Measurements from ENCODE around the gene PPP2R2B.

The PPP2R2B gene

DNA sequence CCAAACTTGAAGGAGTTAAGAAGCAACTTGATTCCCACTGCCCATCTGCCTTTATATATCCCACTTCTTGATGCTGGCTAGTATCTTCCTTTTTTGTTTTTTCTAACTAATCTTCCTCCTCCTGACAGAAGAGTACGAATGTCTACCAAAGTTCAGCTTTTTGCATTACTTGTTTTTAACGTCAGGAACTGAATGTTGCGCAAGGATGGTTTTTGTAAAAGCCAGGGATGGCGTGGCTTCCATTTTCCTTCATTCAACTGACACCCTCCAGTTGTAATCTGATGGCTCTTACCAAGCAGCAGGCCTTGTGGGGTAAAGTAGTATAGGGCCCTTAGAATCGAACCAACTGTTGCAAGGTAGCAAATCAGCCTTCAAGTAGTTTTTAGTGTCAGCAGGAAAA is 291.8 kb downstream of the PPP2R2B start:
- no peak overlapping the region for H3K27ac ChIP-seq (ENCODE audit: low read depth, low read length)
- no peaks in the 10 kb centered on the region for H3K4me1 ChIP-seq (ENCODE audit: control insufficient read depth in 5 of 5, insufficient read depth in 5 of 5, low read length in 5 of 5)
- H3K9me3 ChIP-seq (ENCODE audit: control insufficient read depth in 5 of 5, low read length in 5 of 5): no peaks in the 10 kb centered on the region
- peaks cover 0 to 5% (median 0%) of the 10 kb centered on the region in 5 donors for H3K27me3 ChIP-seq (ENCODE audit: control insufficient read depth in 5 of 5, insufficient read depth in 4 of 5, low read length in 5 of 5)
- H3K4me3 ChIP-seq (ENCODE audit: low read depth in 1 of 5, low read length in 5 of 5): no peak overlapping the region
- no peak overlapping the region for H3K9ac ChIP-seq (ENCODE audit: low read length in 5 of 5)
- no peaks in the 10 kb centered on the region for H3K36me3 ChIP-seq (ENCODE audit: control insufficient read depth in 5 of 5, insufficient read depth in 5 of 5, low read length in 5 of 5)

DNA sequence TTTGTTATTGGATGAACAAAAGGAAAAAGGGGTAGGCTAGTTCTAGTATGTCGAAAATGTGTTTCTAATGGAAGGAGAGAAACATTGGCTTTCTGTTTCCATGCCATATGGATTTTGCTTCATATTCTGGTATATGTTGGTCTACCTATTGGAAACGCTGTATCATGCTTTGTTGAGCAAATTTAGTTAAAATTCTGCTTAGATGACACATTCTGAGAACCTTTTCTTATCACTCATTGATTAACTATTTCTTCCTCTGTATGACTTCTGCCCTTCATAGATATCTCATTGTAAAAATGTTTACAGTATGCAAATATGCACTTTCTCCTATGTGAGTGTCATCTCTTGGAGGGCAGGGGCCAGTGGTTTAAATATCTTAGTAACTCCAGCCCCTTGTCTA is 293.8 kb downstream of the PPP2R2B start:
- no peak overlapping the region for H3K4me3 ChIP-seq (ENCODE audit: low read depth in 1 of 5, low read length in 5 of 5)
- H3K27ac ChIP-seq (ENCODE audit: low read depth, low read length): no peak overlapping the region
- H3K36me3 ChIP-seq (ENCODE audit: control insufficient read depth in 5 of 5, insufficient read depth in 5 of 5, low read length in 5 of 5): no peaks in the 10 kb centered on the region
- H3K9ac ChIP-seq (ENCODE audit: low read length in 5 of 5): no peak overlapping the region
- H3K4me1 ChIP-seq (ENCODE audit: control insufficient read depth in 5 of 5, insufficient read depth in 5 of 5, low read length in 5 of 5): no peaks in the 10 kb centered on the region
- H3K27me3 ChIP-seq (ENCODE audit: control insufficient read depth in 5 of 5, insufficient read depth in 4 of 5, low read length in 5 of 5): peaks cover 0 to 5% (median 0%) of the 10 kb centered on the region in 5 donors
- no peaks in the 10 kb centered on the region for H3K9me3 ChIP-seq (ENCODE audit: control insufficient read depth in 5 of 5, low read length in 5 of 5)

DNA sequence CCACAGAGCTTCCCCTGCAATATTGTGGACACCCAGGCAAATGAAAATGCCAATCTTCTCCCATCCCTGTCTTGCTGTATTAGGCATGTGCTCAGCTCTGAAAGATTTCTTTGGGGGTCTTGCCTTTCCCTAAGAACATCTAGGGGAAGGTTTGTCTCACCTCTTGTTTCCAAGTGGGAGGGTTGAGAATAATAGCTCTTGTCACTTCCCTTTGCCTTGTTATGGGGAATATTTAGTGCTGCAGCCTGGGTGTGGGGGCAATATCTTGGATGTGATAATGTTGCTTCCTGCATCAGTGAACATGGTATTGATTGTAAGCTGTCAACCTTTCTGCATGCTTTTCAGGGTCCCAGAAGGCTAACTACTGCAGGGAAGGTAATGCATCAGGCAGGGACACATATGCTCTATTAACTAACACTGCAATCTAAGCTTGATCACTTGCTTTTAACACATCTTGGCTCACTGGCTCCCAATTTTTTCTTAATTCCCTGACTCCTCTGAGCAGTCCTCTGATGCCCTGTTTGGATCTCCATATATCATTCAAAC is 296.4 kb downstream of the PPP2R2B start:
- no peak overlapping the region for H3K9ac ChIP-seq (ENCODE audit: low read length in 5 of 5)
- no peaks in the 10 kb centered on the region for H3K4me1 ChIP-seq (ENCODE audit: control insufficient read depth in 5 of 5, insufficient read depth in 5 of 5, low read length in 5 of 5)
- H3K27ac ChIP-seq (ENCODE audit: low read depth, low read length): no peak overlapping the region
- H3K9me3 ChIP-seq (ENCODE audit: control insufficient read depth in 5 of 5, low read length in 5 of 5): no peaks in the 10 kb centered on the region
- no peak overlapping the region for H3K4me3 ChIP-seq (ENCODE audit: low read depth in 1 of 5, low read length in 5 of 5)
- H3K36me3 ChIP-seq (ENCODE audit: control insufficient read depth in 5 of 5, insufficient read depth in 5 of 5, low read length in 5 of 5): no peaks in the 10 kb centered on the region
- H3K27me3 ChIP-seq (ENCODE audit: control insufficient read depth in 5 of 5, insufficient read depth in 4 of 5, low read length in 5 of 5): peaks cover 0 to 5% (median 0%) of the 10 kb centered on the region in 5 donors

DNA sequence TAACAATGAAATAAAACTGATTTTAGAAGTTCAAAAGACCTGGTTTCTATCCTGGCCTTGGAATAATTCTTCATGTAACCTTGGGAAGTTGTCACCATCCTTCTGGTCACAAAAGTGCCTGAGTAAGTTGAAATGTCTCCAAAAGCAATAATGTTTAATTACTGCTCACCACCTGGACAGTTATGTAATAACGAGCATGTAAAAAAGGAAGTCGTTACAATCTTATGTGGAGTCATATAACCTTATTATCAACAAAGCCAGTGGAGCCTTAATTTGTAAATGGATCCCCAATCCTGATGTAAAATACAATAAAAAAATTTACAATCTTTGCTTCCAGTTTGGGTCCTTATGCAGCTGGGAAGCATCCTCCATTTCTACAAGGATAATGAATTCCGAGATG is 298.3 kb downstream of the PPP2R2B start:
- peaks cover 0 to 5% (median 0%) of the 10 kb centered on the region in 5 donors for H3K27me3 ChIP-seq (ENCODE audit: control insufficient read depth in 5 of 5, insufficient read depth in 4 of 5, low read length in 5 of 5)
- H3K9ac ChIP-seq (ENCODE audit: low read length in 5 of 5): no peak overlapping the region
- no peak overlapping the region for H3K4me3 ChIP-seq (ENCODE audit: low read depth in 1 of 5, low read length in 5 of 5)

DNA sequence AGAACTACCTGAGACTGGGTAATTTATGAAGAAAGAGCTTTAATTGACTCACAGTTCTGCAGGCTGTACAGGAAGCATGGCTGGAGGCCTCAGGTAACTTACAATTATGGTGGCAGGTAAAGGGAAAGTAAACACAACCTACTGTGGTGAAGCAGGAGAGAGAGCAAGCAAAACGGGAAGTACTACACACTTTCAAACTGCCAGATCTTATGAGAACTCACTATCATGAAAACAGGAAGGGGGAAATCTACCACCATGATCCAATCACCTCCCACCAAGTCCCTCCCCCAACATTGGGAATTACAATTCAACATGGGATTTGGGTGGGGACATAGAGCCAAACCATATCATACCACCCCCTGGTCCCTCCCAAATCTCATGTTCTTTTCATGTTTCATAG is 303.8 kb downstream of the PPP2R2B start:
- peaks cover 0 to 4% (median 0%) of the 10 kb centered on the region in 5 donors for H3K9me3 ChIP-seq (ENCODE audit: control insufficient read depth in 5 of 5, low read length in 5 of 5)
- no peak overlapping the region for H3K4me3 ChIP-seq (ENCODE audit: low read depth in 1 of 5, low read length in 5 of 5)
- H3K27me3 ChIP-seq (ENCODE audit: control insufficient read depth in 5 of 5, insufficient read depth in 4 of 5, low read length in 5 of 5): no peaks in the 10 kb centered on the region
- no peak overlapping the region for H3K27ac ChIP-seq (ENCODE audit: low read depth, low read length)
- H3K9ac ChIP-seq (ENCODE audit: low read length in 5 of 5): no peak overlapping the region
- H3K36me3 ChIP-seq (ENCODE audit: control insufficient read depth in 5 of 5, insufficient read depth in 5 of 5, low read length in 5 of 5): no peaks in the 10 kb centered on the region
- no peaks in the 10 kb centered on the region for H3K4me1 ChIP-seq (ENCODE audit: control insufficient read depth in 5 of 5, insufficient read depth in 5 of 5, low read length in 5 of 5)

More for the DNA sequence above, 298.3 kb downstream of the PPP2R2B start:
- no peak overlapping the region for H3K27ac ChIP-seq (ENCODE audit: low read depth, low read length)
- no peaks in the 10 kb centered on the region for H3K4me1 ChIP-seq (ENCODE audit: control insufficient read depth in 5 of 5, insufficient read depth in 5 of 5, low read length in 5 of 5)
- peaks cover 0 to 4% (median 0%) of the 10 kb centered on the region in 5 donors for H3K9me3 ChIP-seq (ENCODE audit: control insufficient read depth in 5 of 5, low read length in 5 of 5)
- no peaks in the 10 kb centered on the region for H3K36me3 ChIP-seq (ENCODE audit: control insufficient read depth in 5 of 5, insufficient read depth in 5 of 5, low read length in 5 of 5)

DNA sequence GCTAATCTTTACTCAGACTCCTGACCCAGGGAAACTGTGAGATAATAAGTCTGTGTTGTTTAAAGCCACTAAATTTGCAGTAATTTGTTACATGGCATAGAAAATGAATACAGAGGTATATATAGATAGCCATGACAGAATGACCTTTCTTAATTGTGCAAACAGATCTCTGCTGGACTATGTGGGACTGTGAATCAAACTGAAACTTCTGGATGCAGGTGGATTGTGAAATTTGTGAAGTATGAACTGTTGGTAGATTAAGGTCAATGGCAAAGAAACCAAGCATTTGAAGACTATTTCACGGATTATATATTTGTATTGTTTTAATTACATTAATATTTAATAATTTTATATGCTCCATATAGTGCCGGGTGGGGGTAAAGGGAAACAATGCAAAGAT is 310.4 kb downstream of the PPP2R2B start:
- Histone ChIP-seq H3K36me3 (ENCODE audit: control insufficient read depth in 5 of 5, insufficient read depth in 5 of 5, low read length in 5 of 5) (no peaks in the 10 kb centered on the region), H3K4me3 (ENCODE audit: low read depth in 1 of 5, low read length in 5 of 5) (no peak overlapping the region), H3K9me3 (ENCODE audit: control insufficient read depth in 5 of 5, low read length in 5 of 5) (no peaks in the 10 kb centered on the region), H3K4me1 (ENCODE audit: control insufficient read depth in 5 of 5, insufficient read depth in 5 of 5, low read length in 5 of 5) (peaks cover 0 to 4% (median 0%) of the 10 kb centered on the region in 5 donors), H3K9ac (ENCODE audit: low read length in 5 of 5) (no peak overlapping the region), H3K27ac (ENCODE audit: low read depth, low read length) (no peak overlapping the region), H3K27me3 (ENCODE audit: control insufficient read depth in 5 of 5, insufficient read depth in 4 of 5, low read length in 5 of 5) (no peaks in the 10 kb centered on the region)

DNA sequence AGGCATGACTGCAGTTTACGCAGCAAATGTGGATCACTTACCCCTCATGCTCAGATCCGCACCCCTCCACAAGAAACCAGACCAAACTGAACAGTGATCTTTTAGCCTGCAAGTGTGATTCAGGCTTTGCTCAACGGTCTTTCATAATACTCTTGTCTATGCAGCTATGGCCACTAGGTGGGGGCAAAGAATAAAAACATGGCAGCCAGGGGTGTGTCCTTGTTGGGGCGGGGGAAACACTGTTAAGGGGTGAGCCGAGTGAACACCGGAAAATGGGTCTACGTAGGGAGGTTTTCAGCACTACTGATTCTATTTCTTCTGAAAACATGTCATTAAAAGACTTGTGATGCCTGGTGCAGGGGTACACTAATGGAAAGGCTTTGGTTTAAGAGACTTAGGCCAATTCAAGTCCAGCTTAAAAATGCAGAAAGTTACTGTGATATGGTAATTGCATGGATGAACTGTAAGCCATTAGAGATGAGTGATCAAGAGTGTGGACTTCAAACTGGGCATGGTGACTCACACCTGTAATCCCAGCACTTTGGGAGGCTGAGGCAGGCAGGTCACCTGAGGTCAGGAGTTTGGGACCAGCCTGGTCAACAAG is 312.7 kb downstream of the PPP2R2B start:
- H3K36me3 ChIP-seq (ENCODE audit: control insufficient read depth in 5 of 5, insufficient read depth in 5 of 5, low read length in 5 of 5): no peaks in the 10 kb centered on the region
- H3K9me3 ChIP-seq (ENCODE audit: control insufficient read depth in 5 of 5, low read length in 5 of 5): no peaks in the 10 kb centered on the region
- no peak overlapping the region for H3K27ac ChIP-seq (ENCODE audit: low read depth, low read length)
- H3K9ac ChIP-seq (ENCODE audit: low read length in 5 of 5): no peak overlapping the region
- no peak overlapping the region for H3K4me3 ChIP-seq (ENCODE audit: low read depth in 1 of 5, low read length in 5 of 5)
- no peaks in the 10 kb centered on the region for H3K27me3 ChIP-seq (ENCODE audit: control insufficient read depth in 5 of 5, insufficient read depth in 4 of 5, low read length in 5 of 5)
- H3K4me1 ChIP-seq (ENCODE audit: control insufficient read depth in 5 of 5, insufficient read depth in 5 of 5, low read length in 5 of 5): peaks cover 0 to 4% (median 0%) of the 10 kb centered on the region in 5 donors

DNA sequence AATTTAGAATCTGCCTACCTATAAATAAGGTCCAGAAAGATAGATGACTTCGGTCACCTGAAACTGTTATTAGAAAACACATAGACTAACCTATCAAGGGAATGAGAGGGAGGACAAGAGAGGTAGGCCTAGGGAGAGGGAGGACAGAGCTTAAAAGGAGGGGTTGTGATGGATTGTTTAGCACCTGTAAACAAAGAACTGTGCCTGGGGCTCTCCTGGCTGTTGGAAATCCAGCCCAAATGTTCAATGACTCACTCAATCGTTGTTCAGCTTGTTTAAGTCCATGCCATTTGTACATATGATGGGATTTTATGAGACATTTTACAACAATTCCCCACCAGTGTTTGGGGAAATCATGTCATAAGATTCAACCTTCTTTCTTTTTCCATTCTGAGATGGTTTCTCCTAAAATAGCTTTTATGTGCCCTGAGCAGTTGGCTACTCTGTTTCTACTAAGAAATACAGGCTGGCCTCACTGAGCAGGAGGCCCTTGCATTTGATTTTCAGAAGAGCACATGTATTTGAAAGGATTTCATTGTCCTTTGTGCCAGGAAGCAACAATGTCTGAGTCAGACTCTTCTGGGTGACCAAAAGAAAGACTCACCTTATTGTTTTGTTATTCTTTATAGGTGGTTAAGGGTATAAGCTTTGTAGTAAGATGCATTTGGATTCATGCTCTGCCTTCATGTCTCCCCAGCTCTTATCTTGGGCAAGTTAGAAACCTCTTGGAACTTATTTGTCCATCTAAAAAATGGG is 314.4 kb downstream of the PPP2R2B start:
- Histone ChIP-seq H3K27me3 (ENCODE audit: control insufficient read depth in 5 of 5, insufficient read depth in 4 of 5, low read length in 5 of 5) (no peaks in the 10 kb centered on the region), H3K9ac (ENCODE audit: low read length in 5 of 5) (no peak overlapping the region), H3K36me3 (ENCODE audit: control insufficient read depth in 5 of 5, insufficient read depth in 5 of 5, low read length in 5 of 5) (no peaks in the 10 kb centered on the region), H3K27ac (ENCODE audit: low read depth, low read length) (no peak overlapping the region), H3K4me1 (ENCODE audit: control insufficient read depth in 5 of 5, insufficient read depth in 5 of 5, low read length in 5 of 5) (peaks cover 0 to 14% (median 8%) of the 10 kb centered on the region in 5 donors), H3K4me3 (ENCODE audit: low read depth in 1 of 5, low read length in 5 of 5) (no peak overlapping the region), H3K9me3 (ENCODE audit: control insufficient read depth in 5 of 5, low read length in 5 of 5) (no peaks in the 10 kb centered on the region)

DNA sequence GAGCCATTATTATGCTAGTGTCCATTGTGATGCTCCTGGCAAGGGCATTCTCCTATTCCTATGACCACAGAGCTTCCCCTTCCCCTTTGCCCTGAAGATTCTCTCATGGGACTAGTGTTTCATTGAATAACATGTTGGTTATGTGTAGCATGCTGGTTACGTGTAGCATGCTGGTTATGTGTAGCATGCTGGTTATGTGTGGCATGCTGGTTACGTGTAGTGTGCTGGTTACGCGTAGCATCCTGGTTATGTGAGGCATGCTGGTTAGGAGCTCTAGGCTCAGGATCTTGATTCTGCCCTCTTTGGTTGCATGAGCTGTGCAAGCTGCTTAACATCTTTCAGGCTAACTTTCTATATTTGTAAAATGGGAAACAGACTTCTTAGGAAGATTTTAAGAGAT is 316.1 kb downstream of the PPP2R2B start:
- H3K4me3 ChIP-seq (ENCODE audit: low read depth in 1 of 5, low read length in 5 of 5): no peak overlapping the region
- H3K27me3 ChIP-seq (ENCODE audit: control insufficient read depth in 5 of 5, insufficient read depth in 4 of 5, low read length in 5 of 5): no peaks in the 10 kb centered on the region
- no peaks in the 10 kb centered on the region for H3K9me3 ChIP-seq (ENCODE audit: control insufficient read depth in 5 of 5, low read length in 5 of 5)
- peaks cover 0 to 14% (median 9%) of the 10 kb centered on the region in 5 donors for H3K4me1 ChIP-seq (ENCODE audit: control insufficient read depth in 5 of 5, insufficient read depth in 5 of 5, low read length in 5 of 5)
- H3K27ac ChIP-seq (ENCODE audit: low read depth, low read length): no peak overlapping the region
- H3K36me3 ChIP-seq (ENCODE audit: control insufficient read depth in 5 of 5, insufficient read depth in 5 of 5, low read length in 5 of 5): no peaks in the 10 kb centered on the region
- H3K9ac ChIP-seq (ENCODE audit: low read length in 5 of 5): no peak overlapping the region

DNA sequence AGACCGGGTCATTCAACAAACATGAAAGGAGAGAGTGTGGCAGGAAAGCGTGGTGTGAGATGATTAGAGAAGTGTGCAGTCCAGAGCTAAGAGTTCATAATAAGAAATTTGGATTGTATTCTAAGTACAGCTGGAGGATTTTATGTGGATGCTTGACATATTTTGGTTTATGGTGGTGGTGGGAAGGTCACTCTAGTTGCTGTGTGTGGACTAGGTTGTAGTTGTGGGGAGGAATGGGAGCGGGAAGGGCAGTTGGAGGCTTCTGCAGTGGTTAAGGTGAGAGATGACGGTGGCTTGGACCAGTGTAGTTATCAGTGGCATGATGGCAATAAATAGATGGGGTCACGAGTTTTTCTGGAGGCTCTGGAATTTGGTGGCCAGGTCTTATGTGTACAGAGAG is 316.8 kb downstream of the PPP2R2B start:
- Histone ChIP-seq H3K4me1 (ENCODE audit: control insufficient read depth in 5 of 5, insufficient read depth in 5 of 5, low read length in 5 of 5) (peaks cover 0 to 14% (median 9%) of the 10 kb centered on the region in 5 donors), H3K27ac (ENCODE audit: low read depth, low read length) (no peak overlapping the region), H3K27me3 (ENCODE audit: control insufficient read depth in 5 of 5, insufficient read depth in 4 of 5, low read length in 5 of 5) (no peaks in the 10 kb centered on the region), H3K4me3 (ENCODE audit: low read depth in 1 of 5, low read length in 5 of 5) (no peak overlapping the region), H3K36me3 (ENCODE audit: control insufficient read depth in 5 of 5, insufficient read depth in 5 of 5, low read length in 5 of 5) (no peaks in the 10 kb centered on the region), H3K9me3 (ENCODE audit: control insufficient read depth in 5 of 5, low read length in 5 of 5) (no peaks in the 10 kb centered on the region), H3K9ac (ENCODE audit: low read length in 5 of 5) (no peak overlapping the region)
